ENCODE results near the gene SUMO4. TPM values are rescaled to one million over a fixed set of nuclear protein-coding genes. Genes with fewer than 3 reads are reported as not detected.

SUMO4 gene
- total RNA-seq, 1 experiment from 2014 or later, result 2.9 TPM

DNA sequence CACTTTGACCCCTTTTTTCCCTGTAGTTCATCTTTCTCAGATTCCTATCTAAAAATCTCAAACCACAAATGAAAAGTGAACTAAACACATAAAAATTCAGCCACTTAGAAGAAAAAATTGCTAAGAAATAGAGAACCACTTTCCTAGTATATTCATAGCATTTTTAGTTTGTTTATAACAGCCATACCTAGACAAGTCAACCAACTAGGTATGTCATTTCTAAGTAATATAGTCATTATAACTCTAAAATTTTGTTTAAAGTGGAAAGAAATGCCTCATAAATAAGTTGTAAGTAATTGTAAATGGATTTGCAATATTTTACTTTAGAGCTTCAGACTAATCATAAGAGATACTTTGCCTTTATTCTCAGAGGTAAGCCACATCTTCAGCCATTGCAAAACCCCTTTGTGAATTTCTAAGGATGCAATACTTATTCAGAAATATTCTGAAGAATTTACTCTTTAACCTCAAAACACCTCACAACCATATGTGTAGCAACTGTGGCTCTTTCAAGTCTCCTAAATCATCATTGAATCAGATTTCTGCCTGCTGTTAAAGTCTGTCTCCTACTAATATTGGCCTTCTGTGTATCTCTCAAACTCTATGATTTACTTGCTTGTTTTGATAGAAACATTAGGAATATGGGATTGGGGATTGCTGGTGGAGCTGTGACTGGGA, 6.9 kb upstream of the SUMO4 start:
- TF ChIP-seq, protein P1, sequence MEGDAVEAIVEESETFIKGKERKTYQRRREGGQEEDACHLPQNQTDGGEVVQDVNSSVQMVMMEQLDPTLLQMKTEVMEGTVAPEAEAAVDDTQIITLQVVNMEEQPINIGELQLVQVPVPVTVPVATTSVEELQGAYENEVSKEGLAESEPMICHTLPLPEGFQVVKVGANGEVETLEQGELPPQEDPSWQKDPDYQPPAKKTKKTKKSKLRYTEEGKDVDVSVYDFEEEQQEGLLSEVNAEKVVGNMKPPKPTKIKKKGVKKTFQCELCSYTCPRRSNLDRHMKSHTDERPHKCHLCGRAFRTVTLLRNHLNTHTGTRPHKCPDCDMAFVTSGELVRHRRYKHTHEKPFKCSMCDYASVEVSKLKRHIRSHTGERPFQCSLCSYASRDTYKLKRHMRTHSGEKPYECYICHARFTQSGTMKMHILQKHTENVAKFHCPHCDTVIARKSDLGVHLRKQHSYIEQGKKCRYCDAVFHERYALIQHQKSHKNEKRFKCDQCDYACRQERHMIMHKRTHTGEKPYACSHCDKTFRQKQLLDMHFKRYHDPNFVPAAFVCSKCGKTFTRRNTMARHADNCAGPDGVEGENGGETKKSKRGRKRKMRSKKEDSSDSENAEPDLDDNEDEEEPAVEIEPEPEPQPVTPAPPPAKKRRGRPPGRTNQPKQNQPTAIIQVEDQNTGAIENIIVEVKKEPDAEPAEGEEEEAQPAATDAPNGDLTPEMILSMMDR (IDR thresholded peaks at IDR 0.05; ENCODE audit: unreplicated experiment), result no peak
- Mint-ChIP-seq H3K27ac (ENCODE audit: unreplicated experiment) (no peak overlapping the region), H3K36me3 (ENCODE audit: insufficient read depth, unreplicated experiment) (peaks cover 4% of the 10 kb centered on the region), H3K4me3 (ENCODE audit: low read depth, unreplicated experiment) (no peak overlapping the region), H3K4me1 (ENCODE audit: low read depth, unreplicated experiment) (peaks cover 20% of the 10 kb centered on the region), H3K9me3 (ENCODE audit: low read depth, unreplicated experiment) (no peaks in the 10 kb centered on the region), H3K27me3 (ENCODE audit: unreplicated experiment) (no peaks in the 10 kb centered on the region)
- CTCF ChIA-PET, result no interaction called here
- no TSS peak for BruUV-seq (replicated peaks)
- DNase-seq, result no peak
- intact Hi-C loops (cut with micrococcal nuclease; ENCODE audit: unreplicated experiment), result no loop called here

DNA sequence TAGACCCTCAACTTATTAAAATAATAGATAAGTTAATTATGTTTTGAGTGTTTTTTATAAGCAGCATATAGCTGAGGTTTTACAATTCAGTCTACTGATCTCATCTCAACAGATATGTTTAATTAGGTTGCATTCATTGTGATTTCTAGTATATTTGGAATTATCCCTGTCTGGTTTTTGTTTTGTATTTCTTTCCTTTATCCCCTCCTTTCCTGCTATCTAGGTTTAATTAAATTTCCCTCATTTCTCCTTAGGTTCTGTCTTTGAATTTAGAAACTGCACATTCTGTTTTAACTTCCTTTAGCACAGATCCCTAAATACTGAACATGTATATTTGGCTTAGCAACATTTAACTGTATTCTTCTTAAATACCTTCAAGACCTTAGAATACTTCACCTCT, 4.9 kb upstream of the SUMO4 start:
- no TSS peak for BruUV-seq (replicated peaks)
- intact Hi-C loops (cut with micrococcal nuclease; ENCODE audit: unreplicated experiment), result no loop called here
- CTCF ChIA-PET, result no interaction called here
- Mint-ChIP-seq H3K27ac (ENCODE audit: unreplicated experiment) (no peak overlapping the region), H3K9me3 (ENCODE audit: low read depth, unreplicated experiment) (no peaks in the 10 kb centered on the region), H3K27me3 (ENCODE audit: unreplicated experiment) (no peaks in the 10 kb centered on the region), H3K4me1 (ENCODE audit: low read depth, unreplicated experiment) (peaks cover 20% of the 10 kb centered on the region), H3K36me3 (ENCODE audit: insufficient read depth, unreplicated experiment) (peaks cover 4% of the 10 kb centered on the region), H3K4me3 (ENCODE audit: low read depth, unreplicated experiment) (no peak overlapping the region)
- TF ChIP-seq, protein P1 (IDR thresholded peaks at IDR 0.05; ENCODE audit: unreplicated experiment), result no peak
- DNase-seq, result no peak

DNA sequence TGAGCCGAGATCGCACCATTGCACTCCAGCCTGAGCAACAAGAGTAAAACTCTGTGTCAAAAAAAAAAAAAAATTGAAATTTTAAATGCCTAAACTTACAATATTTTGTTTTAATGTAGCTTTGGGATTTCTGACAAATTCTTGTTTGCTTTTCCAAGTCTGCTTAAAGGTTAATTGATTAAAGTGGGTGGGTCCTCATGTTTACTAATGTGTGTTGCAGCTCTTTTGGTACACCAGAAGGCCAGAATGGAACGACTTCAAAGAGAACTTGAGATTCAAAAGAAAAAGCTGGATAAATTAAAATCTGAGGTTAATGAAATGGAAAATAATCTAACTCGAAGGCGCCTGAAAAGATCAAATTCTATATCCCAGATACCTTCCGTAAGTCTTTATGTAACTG, 2.7 kb upstream of the SUMO4 start:
- intact Hi-C loops (cut with micrococcal nuclease; ENCODE audit: unreplicated experiment), result no loop called here
- peaks cover 18% of the 10 kb centered on the region for H3K4me1 Mint-ChIP-seq (ENCODE audit: low read depth, unreplicated experiment)
- no peak overlapping the region for H3K27ac Mint-ChIP-seq (ENCODE audit: unreplicated experiment)
- H3K27me3 Mint-ChIP-seq (ENCODE audit: unreplicated experiment), result no peaks in the 10 kb centered on the region
- CTCF ChIA-PET, result interaction anchor here (0.6 kb wide), 1 partner anchor 19 kb away, joined by 5 read pairs; no protein-coding TSS in a partner anchor
- no peak for DNase-seq
- H3K4me3 Mint-ChIP-seq (ENCODE audit: low read depth, unreplicated experiment), result no peak overlapping the region
- H3K9me3 Mint-ChIP-seq (ENCODE audit: low read depth, unreplicated experiment), result no peaks in the 10 kb centered on the region
- no TSS peak for BruUV-seq (replicated peaks)
- TF ChIP-seq, protein P1 (IDR thresholded peaks at IDR 0.05; ENCODE audit: unreplicated experiment), result no peak
- peaks cover 10% of the 10 kb centered on the region for H3K36me3 Mint-ChIP-seq (ENCODE audit: insufficient read depth, unreplicated experiment)

DNA sequence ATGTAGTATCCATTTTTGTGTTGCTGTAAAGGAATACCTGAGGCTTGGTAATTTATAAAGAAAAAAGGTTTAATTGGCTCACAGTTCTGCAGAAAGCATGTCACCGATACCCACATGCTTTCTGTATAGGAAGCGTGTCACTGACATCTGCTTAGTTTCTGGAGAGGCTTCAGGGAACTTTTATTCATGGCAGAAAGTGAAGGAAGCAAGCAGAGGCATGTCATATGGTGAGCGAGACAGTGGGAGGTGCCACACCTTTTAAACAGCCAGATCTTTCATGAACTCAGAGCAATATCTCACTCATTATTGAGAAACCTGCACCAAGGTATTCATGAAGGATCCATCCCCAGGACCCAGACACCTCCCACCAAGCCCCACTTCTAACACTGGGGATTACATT, 3.5 kb downstream of the SUMO4 start:
- Mint-ChIP-seq H3K4me3 (ENCODE audit: low read depth, unreplicated experiment) (no peak overlapping the region), H3K9me3 (ENCODE audit: low read depth, unreplicated experiment) (no peaks in the 10 kb centered on the region), H3K36me3 (ENCODE audit: insufficient read depth, unreplicated experiment) (peaks cover 22% of the 10 kb centered on the region), H3K4me1 (ENCODE audit: low read depth, unreplicated experiment) (no peaks in the 10 kb centered on the region), H3K27ac (ENCODE audit: unreplicated experiment) (no peak overlapping the region), H3K27me3 (ENCODE audit: unreplicated experiment) (no peaks in the 10 kb centered on the region)
- CTCF ChIA-PET, result no interaction called here
- no peak for DNase-seq
- intact Hi-C loops (cut with micrococcal nuclease; ENCODE audit: unreplicated experiment), result no loop called here
- TF ChIP-seq, protein P1 (IDR thresholded peaks at IDR 0.05; ENCODE audit: unreplicated experiment), result no peak
- no TSS peak for BruUV-seq (replicated peaks)
